CD4-positive, alpha-beta T cell treated with Interleukin-12 subunit alpha and Interleukin-12 subunit beta, for 1 hour (primary cell): ENCODE data around the gene BANF1.

ENCODE experiments used
- DNase-seq: peaks from one replicate; pipeline ENCODE4 v3.0.0-alpha.2; 2020

The BANF1 gene, protein sequence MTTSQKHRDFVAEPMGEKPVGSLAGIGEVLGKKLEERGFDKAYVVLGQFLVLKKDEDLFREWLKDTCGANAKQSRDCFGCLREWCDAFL

DNA sequence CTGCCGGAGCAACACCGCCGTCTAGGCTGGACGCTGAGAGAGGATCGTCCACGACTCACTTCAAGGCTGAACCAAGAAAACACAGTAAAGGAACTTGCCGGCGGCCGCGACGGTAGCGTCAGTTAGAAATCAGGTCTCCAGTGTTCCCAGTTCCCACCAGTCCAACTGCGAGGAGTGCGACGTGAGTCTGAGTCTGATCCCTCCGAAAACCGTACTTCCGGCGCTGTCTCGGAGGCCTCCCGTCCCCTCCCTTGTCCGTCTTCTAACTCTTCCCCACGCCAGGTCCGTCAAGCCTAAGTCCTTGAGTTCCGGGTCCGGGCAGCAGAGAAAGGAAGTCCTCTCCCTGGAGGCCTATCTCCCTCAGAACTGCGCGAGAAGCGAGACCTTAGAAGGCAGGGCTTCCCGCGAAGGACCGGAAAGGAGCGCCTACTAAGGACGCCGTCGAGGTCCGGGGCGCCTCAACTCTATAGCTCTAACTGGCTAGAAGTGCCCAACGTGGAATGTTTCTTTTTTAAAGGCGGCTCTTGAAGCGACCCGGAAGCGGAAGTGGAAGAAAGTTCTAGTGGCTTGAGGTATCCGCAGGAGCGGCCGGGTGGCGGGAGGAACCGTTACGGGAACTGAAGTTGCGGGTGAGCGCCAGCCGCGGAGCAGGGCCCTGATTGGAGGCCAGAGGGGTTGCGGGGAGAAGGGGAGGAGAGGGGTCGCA lies at the start of gene BANF1, which contains the start of gene EIF1AD:
Gene BANF1, plus strand, starts transcription at position 562 of the 706 bp plus-strand sequence. CDS start 748 bp downstream, outside the sequence.
Gene EIF1AD, minus strand, starts transcription at position 216 of the 706 bp plus-strand sequence. CDS start 1,768 bp downstream, outside the sequence.
- peak; percentile 95 for DNase-seq

DNA sequence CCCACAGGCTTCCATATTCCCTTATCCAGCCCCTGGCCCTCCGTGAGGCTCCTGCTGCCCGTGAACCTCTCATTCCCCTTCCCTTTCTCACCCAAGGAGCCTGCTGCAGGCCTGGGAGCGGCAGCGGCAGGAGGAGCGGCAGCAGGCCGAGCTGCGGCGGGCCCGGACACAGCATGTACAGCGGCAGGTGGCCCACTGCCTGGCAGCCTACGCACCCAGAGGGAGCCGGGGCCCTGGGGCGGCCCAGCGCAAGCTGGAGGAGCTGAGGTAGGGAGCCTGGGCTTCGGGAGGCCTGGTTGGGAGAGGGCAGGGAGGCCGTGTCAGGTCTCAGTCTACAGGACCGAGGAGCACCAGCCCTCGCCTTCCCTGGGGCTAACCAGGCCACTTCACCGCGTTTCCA lies 48.8 kb upstream of the BANF1 start:
- no peak for DNase-seq

DNA sequence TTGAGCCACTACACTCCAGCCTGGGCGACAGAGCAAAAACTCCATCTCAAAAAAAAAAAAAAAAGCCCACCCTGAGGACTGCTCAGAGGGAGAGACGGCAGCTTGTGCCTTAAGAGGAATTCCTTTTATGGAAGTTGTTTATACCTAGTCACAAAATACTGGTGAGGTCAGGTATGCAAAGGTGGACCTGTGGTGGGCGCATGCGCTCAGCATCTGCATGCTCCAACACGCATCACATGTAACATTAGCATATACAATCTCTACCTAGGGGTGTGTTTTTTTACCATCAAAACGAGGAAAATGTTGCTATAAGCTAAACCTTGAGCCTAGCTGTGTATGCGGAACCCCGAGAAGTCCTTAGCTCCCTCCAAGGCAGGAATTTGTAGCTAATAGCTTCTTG lies 47.5 kb upstream of the BANF1 start:
- DNase-seq = no peak

DNA sequence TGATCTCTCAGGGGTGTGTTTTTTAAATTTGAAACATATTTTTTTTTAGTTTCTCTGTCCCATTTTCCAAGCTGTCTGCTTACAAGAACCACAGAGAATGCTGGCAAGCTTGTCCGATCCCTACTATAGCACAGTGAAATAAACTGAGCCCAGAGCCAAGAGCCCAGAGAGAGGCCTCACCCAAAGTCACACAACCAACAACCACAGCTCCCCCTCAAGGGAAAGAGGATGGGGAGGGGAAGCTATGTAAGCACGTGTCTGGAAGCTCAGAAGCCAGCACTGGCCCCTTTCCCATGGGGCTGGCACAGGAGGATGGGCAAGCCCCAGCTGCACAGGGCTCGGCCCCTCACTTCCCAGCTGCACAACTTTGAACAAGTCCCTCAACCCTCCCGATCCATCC lies 44.0 kb upstream of the BANF1 start:
- no peak for DNase-seq

DNA sequence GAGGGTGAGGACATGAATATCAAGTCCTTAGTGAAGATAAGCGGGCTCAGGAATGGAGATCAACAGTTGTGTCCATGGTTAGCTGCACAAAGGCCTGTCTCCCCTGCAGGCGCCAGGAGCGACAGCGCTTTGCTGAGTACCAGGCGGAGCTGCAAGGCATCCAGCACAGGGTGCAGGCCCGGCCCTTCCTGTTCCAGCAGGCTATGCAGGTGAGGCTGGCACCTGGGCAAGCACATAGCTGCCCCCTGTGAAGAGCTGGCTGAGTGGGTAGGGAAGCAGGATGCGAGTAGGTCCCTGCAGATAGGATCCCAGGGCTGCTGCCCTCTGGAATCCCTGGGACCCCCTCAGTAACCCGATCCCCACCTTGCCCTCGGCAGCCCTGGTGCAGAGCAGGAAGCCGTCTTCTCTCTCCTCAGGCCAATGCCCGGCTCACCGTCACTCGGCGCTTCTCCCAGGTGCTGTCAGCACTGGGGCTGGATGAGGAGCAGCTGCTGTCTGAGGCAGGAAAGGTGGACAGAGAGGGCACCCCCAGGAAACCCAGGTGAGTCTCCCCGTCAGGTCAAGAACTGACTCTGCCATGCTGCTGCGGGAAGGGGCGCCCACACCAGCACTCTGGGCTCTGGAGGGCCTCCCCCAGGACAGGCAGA lies 43.4 kb upstream of the BANF1 start:
- DNase-seq = no peak

DNA sequence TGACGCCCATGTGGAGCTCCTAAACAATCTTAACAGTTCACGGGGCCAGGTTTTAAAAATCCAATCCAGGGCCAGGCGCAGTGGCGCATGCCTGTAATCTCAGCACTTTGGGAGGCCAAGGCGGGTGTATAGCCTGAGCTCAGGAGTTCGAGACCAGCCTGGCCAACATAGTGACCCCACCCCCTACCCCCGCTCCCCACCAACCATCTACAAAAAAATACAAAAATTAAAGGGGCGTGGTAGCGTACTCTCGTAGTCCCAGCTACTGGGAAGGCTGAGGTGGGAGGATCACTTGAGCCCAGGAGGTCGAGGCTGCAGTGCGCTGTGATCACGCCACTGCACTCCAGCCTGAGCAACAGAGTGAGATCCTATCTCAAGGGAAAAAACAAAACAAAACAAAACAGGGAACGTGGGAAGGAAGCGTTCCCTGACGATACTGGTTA lies 41.5 kb upstream of the BANF1 start:
- DNase-seq = no peak

DNA sequence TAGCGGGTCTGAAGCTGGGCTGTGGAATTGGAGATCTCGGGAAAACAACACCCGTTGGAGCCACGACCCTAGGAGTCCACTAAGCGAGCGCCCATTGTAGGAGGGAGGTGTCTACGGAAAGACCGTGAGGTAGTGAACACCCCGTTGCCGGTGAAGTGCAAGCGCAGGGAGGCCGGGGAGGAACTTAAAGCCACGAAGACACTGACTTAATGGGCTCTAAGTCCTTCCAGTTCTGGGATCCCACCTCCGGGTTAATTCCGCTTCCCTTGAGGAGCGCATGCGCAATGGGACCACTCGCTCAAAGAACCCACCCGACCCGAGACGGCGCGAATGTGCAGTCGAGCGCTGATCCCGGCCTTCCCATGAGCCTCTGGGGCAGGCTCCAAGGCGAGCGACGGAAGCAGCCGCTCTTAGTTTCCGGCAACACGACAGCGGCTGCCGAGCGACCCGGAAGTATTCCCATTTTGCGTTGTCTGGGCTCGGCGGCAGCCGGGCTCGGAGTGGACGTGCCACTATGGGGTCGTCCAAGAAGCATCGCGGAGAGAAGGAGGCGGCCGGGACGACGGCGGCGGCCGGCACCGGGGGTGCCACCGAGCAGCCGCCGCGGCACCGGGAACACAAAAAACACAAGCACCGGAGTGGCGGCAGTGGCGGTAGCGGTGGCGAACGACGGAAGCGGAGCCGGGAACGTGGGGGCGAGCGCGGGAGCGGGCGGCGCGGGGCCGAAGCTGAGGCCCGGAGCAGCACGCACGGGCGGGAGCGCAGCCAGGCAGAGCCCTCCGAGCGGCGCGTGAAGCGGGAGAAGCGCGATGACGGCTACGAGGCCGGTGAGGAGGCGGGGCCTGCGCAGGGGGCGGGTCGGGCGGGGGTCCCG lies 40.8 kb upstream of the BANF1 start, which contains the start of gene SART1:
Gene SART1, plus strand, starts transcription at position 468 of the 874 bp plus-strand sequence. Its CDS starts 47 bp downstream, at position 515.
- peak; percentile 97 for DNase-seq

DNA sequence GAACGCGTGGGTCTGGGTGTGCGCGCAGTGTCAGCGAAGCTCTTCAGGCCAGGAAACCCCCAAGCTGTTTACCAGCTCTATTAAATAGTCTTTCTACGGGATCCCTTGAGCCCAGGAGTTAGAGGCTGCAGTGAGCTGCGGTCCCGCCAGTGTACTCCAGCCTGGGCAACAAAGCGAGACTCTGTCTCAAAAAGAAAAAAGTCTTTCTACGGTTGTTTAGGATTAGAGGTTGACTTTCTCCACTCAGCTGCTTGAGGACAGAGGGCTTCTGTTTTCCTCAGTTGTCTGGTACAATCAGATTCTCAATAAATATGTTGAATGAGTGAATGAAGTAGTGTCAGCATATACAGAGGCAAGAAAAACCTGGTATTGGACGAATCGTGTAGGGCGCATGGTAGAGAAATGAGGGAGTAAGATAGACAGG lies 40.1 kb upstream of the BANF1 start:
- no peak for DNase-seq

DNA sequence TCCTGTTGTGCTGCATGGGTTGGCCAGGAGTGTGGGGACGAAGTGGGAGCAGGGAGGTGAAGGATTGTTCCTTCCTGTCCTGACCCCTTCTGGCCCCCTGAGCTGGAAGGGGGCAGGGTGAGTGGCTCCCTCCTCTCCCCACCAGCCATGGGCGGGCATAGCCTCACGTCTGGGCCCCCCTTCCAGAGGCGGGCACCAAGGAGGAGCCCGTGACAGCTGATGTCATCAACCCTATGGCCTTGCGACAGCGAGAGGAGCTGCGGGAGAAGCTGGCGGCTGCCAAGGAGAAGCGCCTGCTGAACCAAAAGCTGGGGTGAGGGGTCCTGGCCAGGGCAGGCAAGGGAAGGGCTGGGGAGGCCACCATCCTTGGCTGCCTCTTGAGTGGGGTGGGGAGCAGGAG lies 37.4 kb upstream of the BANF1 start:
- no peak for DNase-seq

DNA sequence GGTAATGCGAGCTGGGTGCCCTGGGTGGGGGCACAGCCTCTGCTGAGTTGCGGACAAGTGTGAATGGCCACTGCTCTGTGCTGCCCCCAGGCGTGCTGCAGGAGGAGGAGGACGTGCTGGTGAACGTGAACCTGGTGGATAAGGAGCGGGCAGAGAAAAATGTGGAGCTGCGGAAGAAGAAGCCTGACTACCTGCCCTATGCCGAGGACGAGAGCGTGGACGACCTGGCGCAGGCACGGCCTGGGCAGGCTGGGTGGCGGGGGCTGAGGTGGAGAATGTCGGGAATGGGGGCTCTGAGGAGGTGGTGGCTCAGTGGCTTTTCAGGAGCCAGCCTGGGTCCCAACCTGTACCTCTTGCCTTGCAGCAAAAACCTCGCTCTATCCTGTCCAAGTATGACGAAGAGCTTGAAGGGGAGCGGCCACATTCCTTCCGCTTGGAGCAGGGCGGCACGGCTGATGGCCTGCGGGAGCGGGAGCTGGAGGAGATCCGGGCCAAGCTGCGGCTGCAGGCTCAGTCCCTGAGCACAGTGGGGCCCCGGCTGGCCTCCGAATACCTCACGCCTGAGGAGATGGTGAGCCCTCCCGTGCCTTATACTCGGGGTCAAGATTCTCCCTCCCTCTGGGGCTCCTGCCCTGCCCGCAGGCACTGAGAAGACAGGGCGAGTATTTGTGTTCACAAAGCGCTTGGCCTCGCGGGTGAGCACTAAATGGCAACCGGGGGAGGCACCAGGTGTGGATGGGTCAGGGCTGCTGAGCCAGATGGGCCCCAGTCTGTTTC lies 36.1 kb upstream of the BANF1 start:
- no peak for DNase-seq

DNA sequence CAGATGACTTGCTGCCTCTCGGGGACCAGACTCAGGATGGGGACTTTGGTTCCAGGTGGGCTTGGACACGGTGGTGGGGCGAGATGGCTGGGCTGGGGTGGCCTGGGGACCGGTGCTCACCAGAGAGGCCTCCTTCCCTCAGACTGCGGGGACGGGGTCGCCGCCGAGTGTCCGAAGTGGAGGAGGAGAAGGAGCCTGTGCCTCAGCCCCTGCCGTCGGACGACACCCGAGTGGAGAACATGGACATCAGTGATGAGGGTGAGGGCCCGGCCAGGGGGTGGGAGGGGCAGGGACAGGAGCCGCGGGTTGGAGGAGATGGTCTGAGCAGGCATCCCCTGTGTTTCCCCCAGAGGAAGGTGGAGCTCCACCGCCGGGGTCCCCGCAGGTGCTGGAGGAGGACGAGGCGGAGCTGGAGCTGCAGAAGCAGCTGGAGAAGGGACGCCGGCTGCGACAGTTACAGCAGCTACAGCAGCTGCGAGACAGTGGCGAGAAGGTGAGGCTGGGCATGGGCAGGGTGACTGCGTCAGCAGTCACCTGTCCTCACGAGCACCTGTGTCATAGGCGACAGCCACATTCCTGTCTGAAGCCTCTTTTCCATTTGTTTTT lies 34.9 kb upstream of the BANF1 start:
- no peak for DNase-seq

DNA sequence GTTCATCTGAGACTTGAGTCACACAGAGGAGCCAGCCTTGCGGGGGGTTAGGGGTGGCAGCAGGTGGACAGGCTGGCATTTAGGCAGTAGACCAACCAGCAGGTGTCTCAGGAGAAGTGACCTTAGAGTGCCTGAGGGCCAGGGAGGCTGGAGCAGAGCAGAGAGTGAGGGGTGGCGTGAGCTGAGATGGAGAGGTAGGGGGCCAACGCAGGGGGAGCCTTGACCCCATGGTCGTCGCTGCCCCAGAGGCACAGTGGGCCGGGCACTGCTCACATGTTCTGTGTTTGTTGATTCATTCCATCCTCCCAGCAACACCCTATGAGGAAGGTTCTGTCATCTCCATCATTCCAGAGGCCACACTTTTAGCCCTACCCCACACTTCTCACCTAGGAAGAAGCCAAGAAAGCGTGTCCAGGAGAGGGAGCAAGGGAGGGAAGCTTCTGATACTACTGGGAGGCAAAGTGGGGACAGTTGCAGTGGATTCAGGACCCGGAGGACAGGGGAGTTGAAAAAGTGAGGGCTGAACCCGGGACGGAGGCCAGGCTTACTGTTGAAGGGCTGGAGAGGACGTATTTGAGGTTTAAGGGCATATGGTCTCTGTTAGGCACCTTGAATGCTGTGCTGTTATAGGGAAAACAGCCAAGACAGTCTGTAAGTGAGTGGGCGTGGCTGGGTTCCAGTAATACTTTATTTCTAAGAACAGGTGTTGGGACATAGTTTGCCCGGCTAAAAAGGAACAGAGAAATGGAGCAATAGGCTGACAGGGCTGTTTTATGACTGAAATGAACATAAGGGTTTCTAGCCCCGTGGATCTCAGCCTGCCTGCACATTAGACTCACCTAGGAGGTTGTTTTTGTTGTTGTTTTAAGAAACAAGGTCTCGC lies 33.5 kb upstream of the BANF1 start:
- no peak for DNase-seq

DNA sequence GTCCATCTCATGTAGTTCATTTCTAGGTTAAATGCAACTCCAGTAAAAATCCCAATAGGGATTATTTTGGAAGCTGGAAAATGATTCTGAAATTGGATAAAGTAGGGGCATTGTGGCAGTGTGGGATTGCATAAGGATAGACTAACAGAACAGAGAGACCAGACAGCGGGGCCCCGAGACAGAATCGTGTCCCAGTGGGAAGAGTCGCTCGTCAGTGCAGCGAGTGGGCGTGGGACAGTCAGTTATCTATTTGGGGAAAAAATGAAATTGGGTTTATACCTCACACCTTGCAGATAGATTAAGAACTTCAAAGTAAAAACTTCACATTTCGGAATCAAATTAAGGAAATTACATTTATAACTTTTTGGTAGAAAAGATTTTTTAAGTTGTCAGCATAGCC lies 30.2 kb upstream of the BANF1 start:
- DNase-seq = no peak

DNA sequence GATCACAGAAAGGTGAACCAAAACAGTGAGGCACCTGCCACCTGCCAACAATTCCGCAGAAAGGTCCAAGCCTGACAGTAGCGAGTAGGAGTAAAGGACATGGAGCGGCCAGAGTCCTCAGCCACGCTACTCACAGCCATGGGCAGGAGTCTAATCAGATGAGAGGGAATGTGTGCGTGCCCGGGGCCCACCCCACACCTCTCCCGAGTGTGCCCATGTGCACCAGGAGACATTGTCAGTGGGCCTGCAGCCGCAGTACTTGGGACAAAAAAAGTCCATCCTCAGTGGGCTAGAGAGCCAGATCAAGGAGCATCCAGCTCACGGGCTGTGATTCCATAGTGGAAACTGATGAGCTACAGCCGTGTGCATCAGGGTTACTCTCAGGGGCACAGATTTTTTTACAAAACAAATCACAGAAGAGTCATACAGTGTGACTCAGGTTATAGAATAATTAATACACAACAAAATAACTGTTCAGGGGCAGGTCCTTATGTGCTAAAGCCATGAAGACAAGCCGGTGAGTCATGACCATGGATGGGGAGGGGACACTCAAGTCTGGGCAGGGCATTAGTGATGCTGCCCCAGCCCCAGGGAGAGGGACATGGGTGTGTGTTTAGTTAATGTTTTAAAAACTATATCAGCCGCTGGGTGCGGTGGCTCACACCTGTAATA lies 28.7 kb upstream of the BANF1 start:
- DNase-seq = no peak

DNA sequence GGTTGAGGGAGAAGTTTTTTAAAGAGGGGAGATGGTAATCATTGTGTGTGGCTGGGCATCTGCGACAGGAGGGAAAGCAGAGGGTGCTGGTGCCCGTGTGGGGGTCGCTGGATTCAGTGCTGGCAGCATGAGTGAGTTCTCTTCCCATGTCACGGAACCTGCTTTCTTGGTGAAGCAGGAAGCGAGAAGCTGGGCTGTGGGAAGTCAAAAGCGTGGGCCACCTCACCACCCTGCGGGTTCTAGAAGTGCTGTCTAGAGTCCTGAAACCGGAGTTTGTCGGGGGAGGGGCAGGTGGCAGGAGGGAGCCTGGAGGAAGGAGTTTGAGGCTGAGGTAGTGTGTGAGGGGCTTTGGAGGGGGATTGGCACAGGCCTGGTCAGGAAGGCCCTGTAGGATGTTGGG lies 26.5 kb upstream of the BANF1 start:
- DNase-seq = no peak

DNA sequence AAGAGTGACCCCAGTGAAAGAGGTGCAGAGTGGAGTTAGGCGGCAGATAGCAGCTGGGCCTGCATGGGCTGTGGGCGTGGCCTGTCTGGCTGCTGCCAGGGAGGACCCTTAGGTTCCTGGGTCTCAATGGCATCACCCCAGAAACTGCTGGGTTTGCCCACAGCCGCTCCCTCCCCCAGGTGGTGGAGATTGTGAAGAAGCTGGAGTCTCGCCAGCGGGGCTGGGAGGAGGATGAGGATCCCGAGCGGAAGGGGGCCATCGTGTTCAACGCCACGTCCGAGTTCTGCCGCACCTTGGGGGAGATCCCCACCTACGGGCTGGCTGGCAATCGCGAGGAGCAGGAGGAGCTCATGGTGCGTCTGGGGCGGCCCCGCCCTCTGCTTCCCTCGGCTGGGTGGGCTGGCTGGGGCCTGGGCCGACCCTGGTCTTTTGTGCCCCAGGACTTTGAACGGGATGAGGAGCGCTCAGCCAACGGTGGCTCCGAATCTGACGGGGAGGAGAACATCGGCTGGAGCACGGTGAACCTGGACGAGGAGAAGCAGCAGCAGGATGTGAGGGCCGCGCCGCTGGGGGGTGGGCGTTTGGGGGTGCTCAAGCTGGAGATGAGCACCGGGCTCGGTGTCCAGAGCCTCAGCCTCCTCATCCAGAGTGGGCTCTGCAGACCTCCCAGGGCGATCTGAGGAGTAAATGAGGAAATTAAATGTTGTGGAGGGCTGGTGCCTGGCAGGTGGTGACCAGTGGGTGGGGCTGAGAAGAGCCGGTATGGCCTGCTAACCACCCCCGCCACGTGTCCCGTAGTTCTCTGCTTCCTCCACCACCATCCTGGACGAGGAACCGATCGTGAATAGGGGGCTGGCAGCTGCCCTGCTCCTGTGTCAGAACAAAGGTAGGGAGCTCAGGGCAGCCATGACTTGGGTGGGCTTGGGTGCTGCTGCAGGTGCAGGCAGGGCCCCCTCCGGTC lies 25.8 kb upstream of the BANF1 start:
- DNase-seq = no peak

DNA sequence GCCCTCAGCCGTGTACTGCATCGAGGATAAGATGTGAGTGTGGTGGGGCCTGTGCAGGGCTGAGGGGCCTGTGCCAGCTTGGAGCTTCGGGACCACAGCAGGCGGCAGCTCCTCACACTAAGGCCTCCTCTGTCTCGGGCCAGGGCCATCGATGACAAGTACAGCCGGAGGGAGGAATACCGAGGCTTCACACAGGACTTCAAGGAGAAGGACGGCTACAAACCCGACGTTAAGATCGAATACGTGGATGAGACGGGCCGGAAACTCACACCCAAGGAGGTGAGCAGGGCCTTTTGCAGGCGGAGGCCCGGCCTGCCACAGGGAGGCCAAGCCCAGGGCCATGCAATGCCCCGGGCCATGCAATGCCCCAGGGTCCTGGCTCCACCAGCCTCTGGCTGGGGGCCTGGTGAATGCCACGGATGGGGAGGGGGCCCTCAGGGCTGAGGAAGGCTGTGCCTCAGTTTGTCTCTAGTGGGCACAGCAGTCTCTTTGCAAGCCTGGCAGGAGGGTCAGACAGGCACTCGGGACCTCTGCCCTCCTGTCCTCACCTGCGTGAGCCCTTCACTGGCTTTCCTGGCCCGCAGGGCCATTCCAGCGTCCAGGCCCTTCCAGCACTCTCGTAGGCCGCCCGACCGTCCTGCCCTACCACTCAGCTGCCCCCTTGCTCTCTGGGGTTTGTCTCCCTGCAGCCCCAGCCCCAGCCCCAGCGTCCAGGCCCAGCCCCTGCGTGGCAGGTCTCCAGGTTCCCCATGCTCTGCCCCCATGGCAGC lies 24.5 kb upstream of the BANF1 start:
- DNase-seq = no peak
